Sigmoid colon (tissue), 7 donors: ENCODE data around the gene TFF2. TPM values are rescaled to one million over a fixed set of nuclear protein-coding genes. Genes with fewer than 3 reads are reported as not detected.

Experiments used
- DNase-seq: peaks from one replicate; pipeline ENCODE4 v3.0.0-alpha.2; 2019
- H3K27ac ChIP-seq, 4 donors: fragments of 200-600 bp; sonication (generic); one replicate each; pipeline ENCODE4 v1.5.1; 2016 to 2019; ENCODE audit warnings: mild to moderate bottlenecking in 1 of 4
- H3K27me3 ChIP-seq, 3 donors: fragments of 200-600 bp; sonication (generic); one replicate each; pipeline ENCODE4 v1.5.1; 2019; ENCODE audit warnings: mild to moderate bottlenecking in 1 of 3
- H3K36me3 ChIP-seq, 4 donors: fragments of 200-600 bp; sonication (generic); one replicate each; pipeline ENCODE4 v1.5.1; 2016 to 2019
- H3K4me1 ChIP-seq, 4 donors: fragments of 200-600 bp; sonication (generic); one replicate each; pipeline ENCODE4 v1.5.1; 2017 to 2019
- H3K4me3 ChIP-seq, 4 donors: fragments of 200-600 bp; sonication (generic); one replicate each; pipeline ENCODE4 v1.5.1; 2017 to 2019; ENCODE audit warnings: mild to moderate bottlenecking in 2 of 4, moderate library complexity in 1 of 4
- H3K9me3 ChIP-seq, 4 donors: fragments of 200-600 bp in 3 of 4; sonication (generic) in 3 of 4; one replicate each; pipeline versions ENCODE4 v1.5.1 to v1.6.1; 2013 to 2019
- CTCF ChIP-seq, 4 experiments: fragments of 450-650 bp in 3 of 4; fragments of 200-600 bp in 1 of 4; IDR thresholded peaks; one replicate each; pipeline ENCODE4 v1.5.1; 2016 to 2019; ENCODE audit warnings: antibody characterized with exemption in 4 of 4, mild to moderate bottlenecking in 3 of 4, moderate library complexity in 2 of 4
- EP300 ChIP-seq, 4 donors: sonication (generic); formaldehyde crosslinking; IDR thresholded peaks; one replicate each; pipeline ENCODE4 v1.6.1; 2017; ENCODE audit warnings: antibody characterized with exemption in 4 of 4
- POLR2A ChIP-seq, 2 donors: fragments of 450-650 bp; IDR thresholded peaks; one replicate each; pipeline ENCODE4 v1.6.1; 2016; ENCODE audit warnings: antibody characterized with exemption in 2 of 2, mild to moderate bottlenecking in 2 of 2, moderate library complexity in 2 of 2
- POLR2AphosphoS5 ChIP-seq, 4 donors: sonication (generic); formaldehyde crosslinking; IDR thresholded peaks; one replicate each; pipeline ENCODE4 v1.6.1; 2017; ENCODE audit warnings: antibody characterized with exemption in 4 of 4
- WGBS, 2 donors: extraction: QIAGEN DNeasy Blood & Tissue Kit; methylation state at CpG; one replicate each; pipeline ENCODE4 v1.1.7; 2013; 5-methylcytosine and 5-hydroxymethylcytosine counted together
- intact Hi-C: fragments of 100-400 bp; cut with DNase I; formaldehyde crosslinking; loops from one replicate; pipeline ENCODE4 v1.15.1; 2023
- polyA plus RNA-seq, 3 donors: library from polyadenylated mRNA; stranded (reverse); fragments of 200-250 nt; gene quantifications; one replicate each; pipeline ENCODE4 v1.2.3, GENCODE V29; 2013
- total RNA-seq, 4 donors: library from RNA; depleted of rRNA; stranded (reverse); fragments of >200 nt; gene quantifications; one replicate each; pipeline ENCODE4 v1.1.0, GENCODE V29; 2016
- donor health status: healthy with polysubstance abuse.
- donor health status: Bipolar disorder and iron deficiency.
- donor health status: healthy.

TFF2 gene
- total and polyA plus RNA-seq, 7 donors = 1.5 to 23.4 (median 3.0) TPM; not detected in 4

DNA sequence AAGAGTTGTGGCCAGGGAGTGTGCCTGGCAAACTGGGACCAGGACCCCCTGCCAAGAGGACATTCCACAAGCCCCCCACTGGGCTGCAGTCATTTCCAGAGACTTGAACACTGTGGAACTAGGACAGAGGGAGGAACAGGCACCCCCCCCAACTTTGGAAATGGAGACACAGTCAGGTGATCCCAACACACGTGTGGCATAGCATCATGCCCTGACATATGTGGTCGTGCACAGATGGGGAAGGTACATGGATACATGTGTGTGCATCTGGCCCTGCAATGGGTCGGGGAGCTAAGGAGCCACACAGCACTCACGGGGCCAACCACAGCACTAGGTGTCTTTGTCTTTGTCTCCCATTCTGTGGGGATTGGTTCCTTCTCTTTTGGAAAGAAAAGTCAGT is 28.9 kb downstream of the TFF2 start:
- H3K4me1 ChIP-seq = no peaks in the 10 kb centered on the region
- TF ChIP-seq CTCF (IDR thresholded peaks at IDR 0.05) (no peak), POLR2A (IDR thresholded peaks at IDR 0.05) (no peak), POLR2AphosphoS5 (IDR thresholded peaks at IDR 0.05) (no peak), EP300 (IDR thresholded peaks at IDR 0.05) (no peak)
- WGBS, 2 donors = 91 to 93% methylated on average over 4 of the region's 4 CpGs
- H3K27me3 ChIP-seq = peaks cover 3 to 22% (median 4%) of the 10 kb centered on the region in 3 donors
- H3K4me3 ChIP-seq = no peak overlapping the region
- intact Hi-C loops = no loop called here
- H3K9me3 ChIP-seq = no peaks in the 10 kb centered on the region
- peak; percentile 35 for DNase-seq
- H3K36me3 ChIP-seq = no peaks in the 10 kb centered on the region
- H3K27ac ChIP-seq = no peak overlapping the region

DNA sequence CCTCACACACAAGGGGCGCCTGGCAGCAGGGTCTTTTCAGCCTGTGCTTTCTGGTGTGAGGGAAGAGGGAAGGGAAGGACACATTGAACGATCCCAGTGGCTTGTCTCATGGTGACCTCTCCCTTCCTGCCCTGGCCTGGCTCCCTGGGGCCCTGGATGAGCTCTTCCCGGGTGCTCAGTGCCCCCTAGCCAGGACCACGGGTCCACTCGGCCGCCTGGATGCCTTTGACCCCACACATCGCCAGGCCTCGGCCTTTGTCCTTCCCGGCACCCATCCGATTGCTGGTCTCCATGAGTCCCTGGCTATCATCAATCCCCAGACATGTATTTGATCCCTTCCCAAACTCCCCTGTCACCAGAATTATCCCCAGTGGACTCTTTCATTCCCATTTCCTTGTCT is 29.6 kb downstream of the TFF2 start:
- no peaks in the 10 kb centered on the region for H3K36me3 ChIP-seq
- H3K27me3 ChIP-seq = peaks cover 3 to 22% (median 4%) of the 10 kb centered on the region in 3 donors
- H3K4me3 ChIP-seq = no peak overlapping the region
- peak; percentile 35 for DNase-seq
- no peaks in the 10 kb centered on the region for H3K9me3 ChIP-seq
- H3K27ac ChIP-seq = no peak overlapping the region
- H3K4me1 ChIP-seq = no peaks in the 10 kb centered on the region
- 89 to 95% methylated on average over 10 of the region's 10 CpGs for WGBS, 2 donors
- intact Hi-C loops = no loop called here
- no peak for TF ChIP-seq POLR2AphosphoS5 (IDR thresholded peaks at IDR 0.05)
- TF ChIP-seq POLR2A (IDR thresholded peaks at IDR 0.05) = no peak
- no peak for TF ChIP-seq EP300 (IDR thresholded peaks at IDR 0.05)
- no peak for TF ChIP-seq CTCF (IDR thresholded peaks at IDR 0.05)

GRCh38 chr21:42320791-42321190 is 30.0 kb downstream of the TFF2 start:
- peak; percentile 53 for DNase-seq
- no peaks in the 10 kb centered on the region for H3K36me3 ChIP-seq
- intact Hi-C loops = no loop called here
- H3K27ac ChIP-seq = no peak overlapping the region
- H3K9me3 ChIP-seq = no peaks in the 10 kb centered on the region
- TF ChIP-seq POLR2A (IDR thresholded peaks at IDR 0.05) (no peak), CTCF (IDR thresholded peaks at IDR 0.05) (no peak), POLR2AphosphoS5 (IDR thresholded peaks at IDR 0.05) (no peak), EP300 (IDR thresholded peaks at IDR 0.05) (no peak)
- H3K4me3 ChIP-seq = no peak overlapping the region
- 93 to 96% methylated on average over 8 of the region's 8 CpGs for WGBS, 2 donors
- H3K27me3 ChIP-seq = peaks cover 3 to 22% (median 4%) of the 10 kb centered on the region in 3 donors
- H3K4me1 ChIP-seq = no peaks in the 10 kb centered on the region

DNA sequence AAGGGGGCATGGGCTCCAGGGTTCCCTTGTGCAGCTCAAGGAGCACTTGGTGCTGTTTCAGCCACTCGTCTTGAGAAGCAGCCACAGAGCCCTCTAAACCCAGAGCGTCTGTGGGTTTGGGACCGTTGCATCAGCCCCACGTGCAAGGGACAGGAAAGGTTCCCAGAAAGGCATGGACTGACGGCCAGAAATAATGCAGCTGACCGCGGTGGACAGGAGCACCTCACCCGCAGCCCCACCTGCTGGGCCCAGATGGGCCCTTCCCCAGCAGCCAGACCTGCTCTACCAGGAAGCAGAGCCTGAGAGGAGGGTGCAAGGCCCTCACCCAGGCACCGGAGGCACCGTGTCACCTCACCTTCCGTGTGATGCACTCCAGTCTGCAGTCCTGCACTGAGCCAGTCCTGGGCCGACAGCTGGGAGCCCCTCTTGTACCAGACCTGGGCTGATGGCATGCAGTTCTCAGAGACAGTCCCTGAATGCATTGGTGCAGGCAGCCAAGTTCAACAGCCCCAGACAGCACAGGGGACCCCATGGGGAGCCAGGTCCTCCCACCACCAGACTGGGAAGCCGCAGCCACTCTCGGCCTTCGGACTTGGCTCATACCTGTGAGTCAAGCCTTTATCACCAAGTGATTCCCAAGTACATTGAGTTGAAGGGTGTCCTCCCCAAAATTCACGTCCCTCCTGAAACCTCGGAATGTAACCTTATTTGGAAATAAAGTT is 30.8 kb downstream of the TFF2 start:
- H3K4me3 ChIP-seq = no peak overlapping the region
- WGBS, 2 donors = 51 to 69% methylated on average over 17 of the region's 17 CpGs
- intact Hi-C loops = no loop called here

More for the DNA sequence above, 30.8 kb downstream of the TFF2 start:
- no peaks in the 10 kb centered on the region for H3K36me3 ChIP-seq
- H3K9me3 ChIP-seq = no peaks in the 10 kb centered on the region
- DNase-seq = peak; percentile 46
- H3K27me3 ChIP-seq = peaks cover 3 to 22% (median 4%) of the 10 kb centered on the region in 3 donors
- TF ChIP-seq CTCF (IDR thresholded peaks at IDR 0.05) (no peak), POLR2AphosphoS5 (IDR thresholded peaks at IDR 0.05) (no peak), EP300 (IDR thresholded peaks at IDR 0.05) (no peak), POLR2A (IDR thresholded peaks at IDR 0.05) (no peak)
- no peaks in the 10 kb centered on the region for H3K4me1 ChIP-seq
- H3K27ac ChIP-seq = no peak overlapping the region
